Neutrophil (primary cell): ENCODE measurements around the gene ARNT2.

ENCODE experiments used
- H3K27ac ChIP-seq: fragments of 200-600 bp; sonication (generic); 2 replicates; pipeline ENCODE4 v1.5.1; 2016; ENCODE audit warnings: mild to moderate bottlenecking, moderate library complexity
- H3K27me3 ChIP-seq: fragments of 200-600 bp; sonication (generic); 2 replicates; pipeline ENCODE4 v1.6.0; 2016; ENCODE audit warnings: mild to moderate bottlenecking
- H3K36me3 ChIP-seq: fragments of 200-600 bp; sonication (generic); 2 replicates; pipeline ENCODE4 v1.5.1; 2017
- H3K4me1 ChIP-seq, 2 experiments: fragments of 200-600 bp in 1 of 2; sonication (generic) in 1 of 2; 1 replicate in 1 of 2; 2 replicates in 1 of 2; pipeline versions ENCODE4 v1.5.1 to v1.6.1; 2013 to 2016; ENCODE audit warnings: low read depth in 1 of 2, low read length in 1 of 2, mild to moderate bottlenecking in 1 of 2, moderate library complexity in 1 of 2; ENCODE audit not compliant: control insufficient read depth in 1 of 2, insufficient read depth in 1 of 2
- H3K4me3 ChIP-seq, 2 experiments: fragments of 200-600 bp in 1 of 2; sonication (generic) in 1 of 2; 1 replicate in 1 of 2; 2 replicates in 1 of 2; pipeline ENCODE4 v1.5.1; 2013 to 2016; ENCODE audit warnings: low read depth in 1 of 2, low read length in 1 of 2, mild to moderate bottlenecking in 1 of 2, moderate library complexity in 1 of 2
- H3K9me3 ChIP-seq: fragments of 200-600 bp; sonication (generic); 2 replicates; pipeline ENCODE4 v1.5.1; 2016
- TF ChIP-seq, protein P1 (sequence below): fragments of 200-600 bp; sonication (generic); IDR thresholded peaks from 2 replicates; pipeline ENCODE4 v1.5.1; 2016; ENCODE audit warnings: antibody characterized with exemption

ARNT2 gene

DNA sequence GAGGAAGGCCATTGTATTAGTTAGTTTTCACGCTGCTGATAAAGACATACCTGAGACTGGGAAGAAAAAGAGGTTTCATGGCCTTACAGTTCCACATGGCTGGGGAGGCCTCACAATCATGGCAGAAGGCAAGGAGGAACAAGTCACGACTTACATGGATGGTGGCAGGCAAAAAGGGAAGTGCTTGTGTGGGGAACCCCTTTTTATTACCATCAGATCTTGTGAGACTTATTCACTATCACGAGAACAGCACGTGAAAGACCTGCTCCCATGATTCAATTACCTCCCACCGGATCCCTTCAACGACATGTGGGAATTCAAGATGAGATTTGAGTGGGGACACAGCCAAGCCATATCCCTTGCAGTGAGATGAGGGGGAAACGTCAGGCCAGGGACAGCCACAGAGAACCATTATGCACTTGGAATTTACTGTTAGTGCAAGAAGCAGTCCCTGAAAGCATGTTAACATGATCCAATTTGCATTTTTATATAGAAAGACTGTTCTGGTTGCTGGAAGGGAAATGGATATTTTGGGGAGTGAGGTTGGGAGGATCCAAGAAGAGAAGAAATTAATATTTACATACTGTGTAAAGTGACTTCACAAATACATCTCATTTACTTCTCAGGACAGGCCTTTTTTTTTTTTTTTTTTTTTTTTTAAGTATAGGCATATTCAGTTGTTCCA lies 87.1 kb downstream of the ARNT2 start:
- H3K9me3 ChIP-seq = no peaks in the 10 kb centered on the region
- no peaks in the 10 kb centered on the region for H3K4me1 ChIP-seq

DNA sequence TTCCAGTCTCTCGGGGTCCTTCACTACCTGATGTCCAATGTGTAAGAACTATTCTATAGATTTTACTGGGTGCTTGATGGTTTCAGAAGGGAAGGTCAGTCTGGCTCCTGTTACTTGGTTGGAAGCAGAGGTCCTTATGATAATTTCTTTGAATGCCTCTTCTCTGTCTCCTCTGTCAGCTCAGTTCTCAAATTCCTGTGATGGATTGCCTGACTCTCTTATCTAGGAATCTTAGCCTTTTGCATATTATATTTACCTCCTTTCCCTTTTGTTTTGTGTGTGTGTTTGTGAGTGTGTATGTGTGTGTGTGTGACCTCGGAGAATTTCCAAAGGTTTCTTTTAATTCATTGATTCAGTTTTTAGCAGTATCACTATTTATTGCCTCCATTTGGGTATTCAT lies 88.2 kb downstream of the ARNT2 start:
- Histone ChIP-seq H3K27me3 (no peaks in the 10 kb centered on the region), H3K4me1 (no peaks in the 10 kb centered on the region), H3K27ac (no peak overlapping the region), H3K9me3 (no peaks in the 10 kb centered on the region), H3K4me3 (no peak overlapping the region), H3K36me3 (no peaks in the 10 kb centered on the region)
- TF ChIP-seq, protein P1, sequence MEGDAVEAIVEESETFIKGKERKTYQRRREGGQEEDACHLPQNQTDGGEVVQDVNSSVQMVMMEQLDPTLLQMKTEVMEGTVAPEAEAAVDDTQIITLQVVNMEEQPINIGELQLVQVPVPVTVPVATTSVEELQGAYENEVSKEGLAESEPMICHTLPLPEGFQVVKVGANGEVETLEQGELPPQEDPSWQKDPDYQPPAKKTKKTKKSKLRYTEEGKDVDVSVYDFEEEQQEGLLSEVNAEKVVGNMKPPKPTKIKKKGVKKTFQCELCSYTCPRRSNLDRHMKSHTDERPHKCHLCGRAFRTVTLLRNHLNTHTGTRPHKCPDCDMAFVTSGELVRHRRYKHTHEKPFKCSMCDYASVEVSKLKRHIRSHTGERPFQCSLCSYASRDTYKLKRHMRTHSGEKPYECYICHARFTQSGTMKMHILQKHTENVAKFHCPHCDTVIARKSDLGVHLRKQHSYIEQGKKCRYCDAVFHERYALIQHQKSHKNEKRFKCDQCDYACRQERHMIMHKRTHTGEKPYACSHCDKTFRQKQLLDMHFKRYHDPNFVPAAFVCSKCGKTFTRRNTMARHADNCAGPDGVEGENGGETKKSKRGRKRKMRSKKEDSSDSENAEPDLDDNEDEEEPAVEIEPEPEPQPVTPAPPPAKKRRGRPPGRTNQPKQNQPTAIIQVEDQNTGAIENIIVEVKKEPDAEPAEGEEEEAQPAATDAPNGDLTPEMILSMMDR = no peak

More for the DNA sequence above, 87.1 kb downstream of the ARNT2 start:
- H3K4me3 ChIP-seq = no peak overlapping the region
- H3K36me3 ChIP-seq = no peaks in the 10 kb centered on the region
- no peaks in the 10 kb centered on the region for H3K27me3 ChIP-seq
- TF ChIP-seq, protein P1 = no peak
- H3K27ac ChIP-seq = no peak overlapping the region

DNA sequence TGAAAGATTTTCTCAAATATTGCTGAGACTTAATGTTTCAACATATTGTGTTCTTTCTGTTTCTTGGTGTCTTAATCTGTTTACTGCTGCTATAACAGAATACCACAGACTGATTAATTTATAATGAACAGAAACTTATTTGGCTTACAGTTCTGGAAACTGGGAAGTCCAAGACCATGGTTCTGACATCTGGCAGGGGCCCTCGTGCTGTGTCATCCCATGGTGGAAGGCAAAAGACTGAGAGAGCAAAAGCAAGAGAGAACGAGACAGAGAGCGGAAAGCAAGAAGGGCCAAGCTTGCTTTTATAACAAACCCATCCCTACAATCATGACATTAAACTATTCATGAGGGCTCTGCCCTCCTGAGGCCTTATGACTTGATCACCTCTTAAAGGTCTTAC lies 88.7 kb downstream of the ARNT2 start:
- H3K36me3 ChIP-seq = no peaks in the 10 kb centered on the region
- no peak overlapping the region for H3K27ac ChIP-seq
- H3K4me1 ChIP-seq = no peaks in the 10 kb centered on the region
- no peaks in the 10 kb centered on the region for H3K9me3 ChIP-seq
- TF ChIP-seq, protein P1 = no peak
- no peaks in the 10 kb centered on the region for H3K27me3 ChIP-seq
- no peak overlapping the region for H3K4me3 ChIP-seq

DNA sequence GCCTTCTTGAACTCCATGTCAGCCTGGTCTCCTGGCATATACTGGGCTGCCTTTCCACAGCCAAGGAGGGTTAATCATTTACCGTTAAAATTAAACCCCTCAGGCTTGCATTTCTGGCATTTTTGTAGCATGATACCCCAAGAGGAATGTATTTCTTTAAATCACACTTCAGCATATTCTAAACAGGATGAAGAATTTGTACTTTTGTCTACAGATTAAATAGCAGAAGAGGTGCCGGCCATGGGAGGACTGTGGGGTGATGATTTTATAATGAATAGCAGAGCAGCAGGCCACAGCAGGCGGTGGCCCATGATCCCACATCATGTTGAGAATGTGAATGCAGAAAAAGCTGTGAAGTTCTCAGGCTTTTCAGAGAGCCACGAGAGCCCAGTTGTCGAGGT lies 90.2 kb downstream of the ARNT2 start:
- Histone ChIP-seq H3K27me3 (no peaks in the 10 kb centered on the region), H3K27ac (no peak overlapping the region), H3K9me3 (no peaks in the 10 kb centered on the region), H3K36me3 (no peaks in the 10 kb centered on the region), H3K4me1 (no peaks in the 10 kb centered on the region), H3K4me3 (no peak overlapping the region)
- TF ChIP-seq, protein P1 = no peak

DNA sequence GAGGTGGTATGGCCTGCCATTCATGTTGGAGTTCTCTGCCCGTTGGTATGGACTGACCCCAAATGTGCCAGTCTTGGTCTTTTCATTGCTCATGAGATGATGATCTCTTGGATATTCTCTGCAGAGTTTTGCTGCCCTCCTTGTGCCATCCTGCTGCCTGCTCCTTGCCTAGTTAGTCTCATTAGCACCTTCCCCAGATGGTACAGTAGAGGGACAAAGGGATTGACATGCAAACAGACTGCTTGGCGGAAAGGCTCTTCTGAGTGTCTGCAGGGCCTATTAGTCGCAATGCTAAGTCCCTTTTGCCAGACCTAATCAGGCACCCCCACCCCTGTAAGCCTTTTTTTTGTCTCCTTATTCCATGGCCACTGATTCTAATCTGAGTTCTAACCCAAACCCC lies 90.6 kb downstream of the ARNT2 start:
- no peaks in the 10 kb centered on the region for H3K27me3 ChIP-seq
- H3K27ac ChIP-seq = no peak overlapping the region
- no peak overlapping the region for H3K4me3 ChIP-seq
- H3K36me3 ChIP-seq = no peaks in the 10 kb centered on the region
- H3K4me1 ChIP-seq = no peaks in the 10 kb centered on the region
- H3K9me3 ChIP-seq = no peaks in the 10 kb centered on the region
- TF ChIP-seq, protein P1 = no peak
